Parathyroid adenoma (tissue), 2 donors: ENCODE measurements around the gene VSIR.

ENCODE experiments used
- H2AFZ ChIP-seq: fragments of 300-600 bp; sonication (generic); one replicate; pipeline ENCODE4 v1.7.0; 2017; ENCODE audit warnings: antibody characterized with exemption, mild to moderate bottlenecking
- H3K27ac ChIP-seq: fragments of 300-600 bp; sonication (generic); one replicate; pipeline ENCODE4 v1.7.0; 2017
- H3K27me3 ChIP-seq: fragments of 300-600 bp; sonication (generic); one replicate; pipeline ENCODE4 v1.7.0; 2017; ENCODE audit warnings: low read length; ENCODE audit not compliant: control insufficient read depth, insufficient read depth
- H3K36me3 ChIP-seq: fragments of 300-600 bp; sonication (generic); one replicate; pipeline ENCODE4 v1.7.0; 2017; ENCODE audit warnings: low read length; ENCODE audit not compliant: control insufficient read depth, insufficient read depth
- H3K4me1 ChIP-seq: fragments of 300-600 bp; sonication (generic); one replicate; pipeline ENCODE4 v1.7.0; 2017; ENCODE audit warnings: control low read depth
- H3K4me2 ChIP-seq: fragments of 300-600 bp; sonication (generic); one replicate; pipeline ENCODE4 v1.7.0; 2017; ENCODE audit warnings: low read length
- H3K4me3 ChIP-seq: fragments of 300-600 bp; sonication (generic); one replicate; pipeline ENCODE4 v1.7.0; 2017; ENCODE audit warnings: low read depth, low read length
- H3K79me2 ChIP-seq: fragments of 300-600 bp; sonication (generic); one replicate; pipeline ENCODE4 v1.7.0; 2017; ENCODE audit warnings: control low read depth
- H3K9ac ChIP-seq: fragments of 300-600 bp; sonication (generic); one replicate; pipeline ENCODE4 v1.7.0; 2017; ENCODE audit warnings: mild to moderate bottlenecking
- H3K9me3 ChIP-seq: fragments of 300-600 bp; sonication (generic); one replicate; pipeline ENCODE4 v1.7.0; 2017; ENCODE audit warnings: low read length; ENCODE audit not compliant: control insufficient read depth
- CTCF ChIP-seq: fragments of 300-600 bp; sonication (generic); IDR thresholded peaks from one replicate; pipeline ENCODE4 v1.7.0; 2017; ENCODE audit warnings: antibody characterized with exemption, mild to moderate bottlenecking
- donor health status: primary hyperparathyroidism.

VSIR gene

DNA sequence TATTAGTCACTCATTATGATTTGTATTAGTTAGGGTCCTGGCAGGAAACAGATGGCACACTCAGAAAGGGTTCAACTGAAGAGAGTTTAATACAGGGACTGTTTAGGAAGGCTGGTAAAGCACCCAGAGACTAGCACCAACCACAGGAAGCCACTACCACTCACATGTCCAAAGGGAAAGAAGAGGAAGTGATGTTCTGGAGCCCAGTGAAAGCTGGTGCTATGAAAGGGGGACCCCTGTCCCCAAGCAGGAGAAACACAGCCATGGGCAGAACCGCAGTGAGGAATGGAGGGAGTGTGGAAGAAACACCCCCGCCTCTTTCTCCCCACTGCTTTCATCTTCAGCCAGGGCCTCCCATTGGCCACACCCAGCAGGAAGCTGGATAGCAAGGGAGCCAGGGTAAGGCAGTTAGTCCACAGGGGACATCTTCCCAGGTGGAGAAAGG lies 3.2 kb upstream of the VSIR start:
- Histone ChIP-seq H3K27ac (no peak overlapping the region), H3K4me3 (no peak overlapping the region), H2AFZ (no peak overlapping the region), H3K27me3 (no peaks in the 10 kb centered on the region), H3K4me1 (peaks cover 3% of the 10 kb centered on the region), H3K36me3 (no peaks in the 10 kb centered on the region), H3K9me3 (no peaks in the 10 kb centered on the region), H3K4me2 (no peak overlapping the region), H3K9ac (no peak overlapping the region), H3K79me2 (peaks cover 5% of the 10 kb centered on the region)
- TF ChIP-seq CTCF: no peak

- H3K27ac ChIP-seq: no peak overlapping the region
- no peak overlapping the region for H3K4me3 ChIP-seq
- no peaks in the 10 kb centered on the region for H3K9me3 ChIP-seq
- no peak overlapping the region for H3K4me2 ChIP-seq
- H3K4me1 ChIP-seq: peaks cover 3% of the 10 kb centered on the region
- no peaks in the 10 kb centered on the region for H3K27me3 ChIP-seq
- H3K9ac ChIP-seq: no peak overlapping the region
- H3K36me3 ChIP-seq: no peaks in the 10 kb centered on the region
- H3K79me2 ChIP-seq: peaks cover 5% of the 10 kb centered on the region
- no peak for TF ChIP-seq CTCF
- no peak overlapping the region for H2AFZ ChIP-seq
These were observed 1.8 kb upstream of the VSIR start for GRCh38 chr10:71774916-71775702.

GRCh38 chr10:71772832-71773220 lies 494 bp downstream of the VSIR start:
- no peak overlapping the region for H3K9ac ChIP-seq
- no peaks in the 10 kb centered on the region for H3K9me3 ChIP-seq
- no peaks in the 10 kb centered on the region for H3K36me3 ChIP-seq
- peaks cover 3% of the 10 kb centered on the region for H3K4me1 ChIP-seq
- no peak for TF ChIP-seq CTCF
- H3K27ac ChIP-seq: peak overlapping the region; percentile 56
- peak overlapping the region; percentile 73 for H3K4me2 ChIP-seq
- H3K79me2 ChIP-seq: peaks cover 3% of the 10 kb centered on the region
- H2AFZ ChIP-seq: no peak overlapping the region
- no peaks in the 10 kb centered on the region for H3K27me3 ChIP-seq
- peak overlapping the region; percentile 54 for H3K4me3 ChIP-seq

DNA sequence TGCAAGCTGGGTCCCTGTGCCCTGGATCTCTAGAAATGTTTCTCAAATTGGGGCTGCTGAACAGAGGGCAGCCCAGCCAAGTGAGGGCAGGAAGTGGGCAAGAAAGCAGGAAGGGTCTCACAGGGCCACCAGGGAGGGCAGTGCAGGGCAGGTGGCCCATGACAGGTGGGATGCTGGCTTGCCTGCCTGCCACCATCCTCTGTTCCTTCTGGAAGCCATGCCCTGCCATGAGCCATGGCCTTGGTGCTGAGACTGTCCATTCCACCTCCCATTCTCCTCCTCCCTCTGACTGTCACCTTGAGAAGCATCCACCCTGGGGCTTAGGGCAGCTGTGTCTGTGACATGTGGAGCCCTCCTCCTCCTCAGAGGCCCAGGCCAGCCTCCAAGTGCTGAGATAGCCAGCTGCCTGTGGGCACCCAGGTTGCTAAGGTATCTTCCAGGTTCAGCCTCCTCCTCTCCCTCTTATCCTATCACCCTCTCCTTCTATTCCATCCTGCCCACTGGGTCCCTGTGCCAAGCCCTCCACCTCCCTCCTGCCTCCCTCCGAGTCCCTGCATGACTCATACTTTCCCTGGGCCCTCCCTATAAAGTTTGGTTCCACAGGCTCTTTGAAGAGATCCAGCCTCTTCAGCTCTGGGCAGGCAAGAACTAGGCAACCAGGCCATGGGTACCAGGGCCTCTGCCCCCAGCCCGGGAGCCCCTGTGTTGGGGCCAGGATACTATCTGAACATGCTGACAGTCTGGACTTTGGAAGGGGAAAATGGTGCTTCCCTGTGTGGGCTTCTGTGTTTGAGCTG lies 1.3 kb downstream of the VSIR start:
- Histone ChIP-seq H3K36me3 (no peaks in the 10 kb centered on the region), H2AFZ (no peak overlapping the region), H3K9me3 (no peaks in the 10 kb centered on the region), H3K79me2 (peaks cover 3% of the 10 kb centered on the region), H3K27ac (peak overlapping the region; percentile 56), H3K9ac (no peak overlapping the region), H3K4me2 (peak overlapping the region; percentile 4), H3K27me3 (no peaks in the 10 kb centered on the region), H3K4me1 (peaks cover 3% of the 10 kb centered on the region), H3K4me3 (peak overlapping the region; percentile 54)
- TF ChIP-seq CTCF: no peak
